ENCODE data around the gene PLIN5. TPM values are rescaled to one million over a fixed set of nuclear protein-coding genes. Genes with fewer than 3 reads are reported as not detected.

Gene PLIN5
- polyA plus RNA-seq, 3 donors: 0.28 to 3.0 (median 0.58) TPM

GRCh38 chr19:4512070-4512469 is 23.0 kb downstream of the PLIN5 start:
- 93% methylated on average over 17 of the region's 17 CpGs for WGBS (ENCODE audit: insufficient coverage)

GRCh38 chr19:4511300-4512054 is 23.5 kb downstream of the PLIN5 start:
- H3K27me3 Mint-ChIP-seq (ENCODE audit: low read depth in 3 of 3): peaks cover 3 to 8% (median 7%) of the 10 kb centered on the region in 3 donors
- H3K4me3 ChIP-seq (replicated peaks in 1 of 3; ENCODE audit: low read depth in 2 of 3, low read length in 3 of 3): no peak overlapping the region
- peak overlapping the region in 1 of 7 donors; percentile 56 for H3K27ac Mint-ChIP-seq
- no peaks in the 10 kb centered on the region for H3K79me2 ChIP-seq (ENCODE audit: insufficient read depth, low read length)
- no peak overlapping the region for H3K9ac ChIP-seq (ENCODE audit: insufficient read depth, low read length, poor library complexity, severe bottlenecking)
- no peak for DNase-seq
- no peaks in the 10 kb centered on the region for H3K36me3 ChIP-seq (replicated peaks in 1 of 2; ENCODE audit: control insufficient read depth in 1 of 2, insufficient read depth in 2 of 2, low read length in 2 of 2)
- H3K4me1 Mint-ChIP-seq: peaks cover 3% of the 10 kb centered on the region
- no peak overlapping the region for H3K27ac ChIP-seq (ENCODE audit: low read depth in 1 of 2, low read length in 2 of 2)
- no peak overlapping the region for H2AFZ ChIP-seq (ENCODE audit: insufficient read depth, low read depth, low read length, poor library complexity, severe bottlenecking)
- H3K36me3 Mint-ChIP-seq: peaks cover 3 to 7% of the 10 kb centered on the region in 2 donors
- no peak overlapping the region for H3K4me2 ChIP-seq (replicated peaks; ENCODE audit: extremely low read depth, low read length, poor library complexity, severe bottlenecking)
- intact Hi-C loops (cut with micrococcal nuclease): no loop called here
- H3K9me3 Mint-ChIP-seq: no peaks in the 10 kb centered on the region
- peaks cover 0 to 4% of the 10 kb centered on the region in 2 donors for H3K4me1 ChIP-seq (ENCODE audit: control insufficient read depth in 1 of 2, insufficient read depth in 2 of 2, low read length in 2 of 2)
- no peaks in the 10 kb centered on the region for H4K20me1 ChIP-seq (ENCODE audit: insufficient read depth, low read length)
- H3K27me3 ChIP-seq (ENCODE audit: control insufficient read depth in 2 of 2, insufficient read depth in 2 of 2, low read length in 2 of 2): no peaks in the 10 kb centered on the region
- WGBS (ENCODE audit: insufficient coverage): 84% methylated on average over 27 of the region's 27 CpGs
- H3K9me3 ChIP-seq (replicated peaks in 1 of 2; ENCODE audit: control insufficient read depth in 1 of 2, insufficient read depth in 1 of 2, low read length in 2 of 2): no peaks in the 10 kb centered on the region
- TF ChIP-seq CTCF (IDR thresholded peaks at IDR 0.05): no peak
- no peak overlapping the region for H3K4me3 Mint-ChIP-seq

More at GRCh38 chr19:4512070-4512469, 23.0 kb downstream of the PLIN5 start:
- Histone ChIP-seq H3K4me2 (replicated peaks; ENCODE audit: extremely low read depth, low read length, poor library complexity, severe bottlenecking) (no peak overlapping the region), H3K4me3 (replicated peaks in 1 of 3; ENCODE audit: low read depth in 2 of 3, low read length in 3 of 3) (no peak overlapping the region), H3K36me3 (replicated peaks in 1 of 2; ENCODE audit: control insufficient read depth in 1 of 2, insufficient read depth in 2 of 2, low read length in 2 of 2) (no peaks in the 10 kb centered on the region), H3K27ac (ENCODE audit: low read depth in 1 of 2, low read length in 2 of 2) (no peak overlapping the region), H4K20me1 (ENCODE audit: insufficient read depth, low read length) (no peaks in the 10 kb centered on the region), H3K79me2 (ENCODE audit: insufficient read depth, low read length) (no peaks in the 10 kb centered on the region), H3K27me3 (ENCODE audit: control insufficient read depth in 2 of 2, insufficient read depth in 2 of 2, low read length in 2 of 2) (no peaks in the 10 kb centered on the region), H3K9ac (ENCODE audit: insufficient read depth, low read length, poor library complexity, severe bottlenecking) (no peak overlapping the region), H3K9me3 (replicated peaks in 1 of 2; ENCODE audit: control insufficient read depth in 1 of 2, insufficient read depth in 1 of 2, low read length in 2 of 2) (no peaks in the 10 kb centered on the region), H3K4me1 (ENCODE audit: control insufficient read depth in 1 of 2, insufficient read depth in 2 of 2, low read length in 2 of 2) (no peaks in the 10 kb centered on the region), H2AFZ (ENCODE audit: insufficient read depth, low read depth, low read length, poor library complexity, severe bottlenecking) (no peak overlapping the region)
- TF ChIP-seq CTCF (IDR thresholded peaks at IDR 0.05): no peak
- Mint-ChIP-seq H3K27me3 (ENCODE audit: low read depth in 3 of 3) (peaks cover 3 to 10% (median 7%) of the 10 kb centered on the region in 3 donors), H3K4me3 (no peak overlapping the region), H3K9me3 (no peaks in the 10 kb centered on the region), H3K27ac (no peak overlapping the region), H3K4me1 (no peaks in the 10 kb centered on the region), H3K36me3 (peaks cover 0 to 2% of the 10 kb centered on the region in 2 donors)
- no peak for DNase-seq
- intact Hi-C loops (cut with micrococcal nuclease): no loop called here

All from CD14-positive monocyte (primary cell).